Esophagus muscularis mucosa (tissue), 4 donors: Measurements from ENCODE around the gene FOS. TPM values are rescaled to one million over a fixed set of nuclear protein-coding genes. Genes with fewer than 3 reads are reported as not detected.
A peak's percentile ranks its signal among the peaks of the same experiment; 100 is the strongest.

Experiments used
- DNase-seq: peaks from one replicate; pipeline ENCODE4 v3.0.0-alpha.2; 2017; ENCODE audit errors: extremely low spot score
- H3K27ac ChIP-seq, 4 donors: fragments of 200-600 bp; sonication (generic); replicated peaks in 1 of 4; 1 replicate in 3 of 4; 2 replicates in 1 of 4; pipeline ENCODE4 v1.5.1; 2016 to 2019; ENCODE audit warnings: mild to moderate bottlenecking in 1 of 4
- H3K27me3 ChIP-seq, 4 donors: fragments of 200-600 bp; sonication (generic); one replicate each; pipeline versions ENCODE4 v1.5.1 to v1.6.0; 2016 to 2019
- H3K36me3 ChIP-seq, 4 donors: fragments of 200-600 bp; sonication (generic); one replicate each; pipeline ENCODE4 v1.5.1; 2016 to 2019
- H3K4me1 ChIP-seq, 4 donors: fragments of 200-600 bp; sonication (generic); one replicate each; pipeline ENCODE4 v1.5.1; 2016 to 2019
- H3K4me3 ChIP-seq, 4 donors: fragments of 200-600 bp; sonication (generic); 1 replicate in 2 of 4; 2 replicates in 2 of 4; pipeline ENCODE4 v1.5.1; 2016 to 2019; ENCODE audit warnings: mild to moderate bottlenecking in 4 of 4, moderate library complexity in 1 of 4
- H3K9me3 ChIP-seq, 4 donors: fragments of 200-600 bp; sonication (generic); 1 replicate in 3 of 4; 2 replicates in 1 of 4; pipeline ENCODE4 v1.5.1; 2016 to 2019
- EP300 ChIP-seq: sonication (generic); formaldehyde crosslinking; IDR thresholded peaks from one replicate; pipeline ENCODE4 v1.6.1; 2017; ENCODE audit warnings: antibody characterized with exemption
- POLR2A ChIP-seq: fragments of 450-650 bp; IDR thresholded peaks from one replicate; pipeline ENCODE4 v1.6.1; 2017; ENCODE audit warnings: antibody characterized with exemption, moderate library complexity, mild to moderate bottlenecking, low read depth
- POLR2AphosphoS5 ChIP-seq, 2 donors: sonication (generic); formaldehyde crosslinking; IDR thresholded peaks; one replicate each; pipeline ENCODE4 v1.6.1; 2017; ENCODE audit warnings: antibody characterized with exemption in 2 of 2
- WGBS: methylation state at CpG from one replicate; pipeline ENCODE4 v1.1.5; 2018; 5-methylcytosine and 5-hydroxymethylcytosine counted together
- intact Hi-C: fragments of 100-400 bp; cut with DNase I; formaldehyde crosslinking; loops from one replicate; pipeline ENCODE4 v1.15.1; 2023
- total RNA-seq, 4 donors: library from RNA; depleted of rRNA; stranded (reverse); fragments of >200 nt; gene quantifications; one replicate each; pipeline versions ENCODE4 v1.1.0 to v1.2.1, GENCODE V29; 2016
- TF ChIP-seq, protein P1 (sequence below), 3 experiments: fragments of 200-600 bp in 2 of 3; fragments of 450-650 bp in 1 of 3; sonication (generic) in 2 of 3; IDR thresholded peaks; one replicate each; pipeline ENCODE4 v1.5.1; 2017 to 2019; ENCODE audit warnings: antibody characterized with exemption in 3 of 3, mild to moderate bottlenecking in 2 of 3, moderate library complexity in 1 of 3

The FOS gene
- total RNA-seq, 4 donors from 2014 or later: 68.6 to 695 (median 143) TPM

DNA sequence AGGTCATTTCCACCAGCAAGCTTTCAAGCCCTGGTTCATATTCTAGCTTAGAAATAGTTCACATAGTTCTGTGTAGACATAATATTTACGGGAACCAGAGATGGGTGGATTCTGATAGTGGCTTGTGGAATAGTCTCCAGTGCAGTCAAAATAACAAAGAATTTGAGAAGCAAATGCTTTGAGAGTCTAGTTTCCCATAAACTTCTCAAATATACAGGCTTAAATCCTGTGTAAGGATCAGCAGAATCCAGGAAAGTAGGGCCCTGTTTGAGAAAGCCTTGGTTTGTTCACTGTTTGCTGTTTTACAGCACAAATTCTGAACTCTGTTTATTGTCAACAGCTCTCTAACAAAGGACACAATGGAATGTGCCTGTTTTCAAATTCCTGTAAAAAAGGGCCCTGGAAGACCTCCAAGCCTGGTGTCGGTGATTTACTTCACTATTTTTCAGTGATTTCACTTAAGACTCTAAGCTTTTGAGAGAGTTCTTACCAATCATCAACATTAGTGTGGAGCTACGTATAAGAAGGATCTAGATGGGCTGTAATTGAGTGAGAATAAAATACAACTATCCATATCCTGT is 11.4 kb upstream of the FOS start:
- no peaks in the 10 kb centered on the region for H3K27me3 ChIP-seq
- H3K27ac ChIP-seq: peak overlapping the region; percentile 64 to 79 (median 73)
- no peaks in the 10 kb centered on the region for H3K9me3 ChIP-seq
- DNase-seq: no peak
- peaks cover 17 to 22% (median 19%) of the 10 kb centered on the region in 4 donors for H3K4me1 ChIP-seq
- TF ChIP-seq, protein P1, sequence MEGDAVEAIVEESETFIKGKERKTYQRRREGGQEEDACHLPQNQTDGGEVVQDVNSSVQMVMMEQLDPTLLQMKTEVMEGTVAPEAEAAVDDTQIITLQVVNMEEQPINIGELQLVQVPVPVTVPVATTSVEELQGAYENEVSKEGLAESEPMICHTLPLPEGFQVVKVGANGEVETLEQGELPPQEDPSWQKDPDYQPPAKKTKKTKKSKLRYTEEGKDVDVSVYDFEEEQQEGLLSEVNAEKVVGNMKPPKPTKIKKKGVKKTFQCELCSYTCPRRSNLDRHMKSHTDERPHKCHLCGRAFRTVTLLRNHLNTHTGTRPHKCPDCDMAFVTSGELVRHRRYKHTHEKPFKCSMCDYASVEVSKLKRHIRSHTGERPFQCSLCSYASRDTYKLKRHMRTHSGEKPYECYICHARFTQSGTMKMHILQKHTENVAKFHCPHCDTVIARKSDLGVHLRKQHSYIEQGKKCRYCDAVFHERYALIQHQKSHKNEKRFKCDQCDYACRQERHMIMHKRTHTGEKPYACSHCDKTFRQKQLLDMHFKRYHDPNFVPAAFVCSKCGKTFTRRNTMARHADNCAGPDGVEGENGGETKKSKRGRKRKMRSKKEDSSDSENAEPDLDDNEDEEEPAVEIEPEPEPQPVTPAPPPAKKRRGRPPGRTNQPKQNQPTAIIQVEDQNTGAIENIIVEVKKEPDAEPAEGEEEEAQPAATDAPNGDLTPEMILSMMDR (IDR thresholded peaks at IDR 0.05): no peak
- TF ChIP-seq POLR2AphosphoS5 (IDR thresholded peaks at IDR 0.05) (peak in 1 of 2 donors; percentile 20), EP300 (peak; percentile 54)
- H3K36me3 ChIP-seq: no peaks in the 10 kb centered on the region
- 47% methylated on average over 3 of the region's 3 CpGs for WGBS
- no peak overlapping the region for H3K4me3 ChIP-seq
- intact Hi-C loops: no loop called here

DNA sequence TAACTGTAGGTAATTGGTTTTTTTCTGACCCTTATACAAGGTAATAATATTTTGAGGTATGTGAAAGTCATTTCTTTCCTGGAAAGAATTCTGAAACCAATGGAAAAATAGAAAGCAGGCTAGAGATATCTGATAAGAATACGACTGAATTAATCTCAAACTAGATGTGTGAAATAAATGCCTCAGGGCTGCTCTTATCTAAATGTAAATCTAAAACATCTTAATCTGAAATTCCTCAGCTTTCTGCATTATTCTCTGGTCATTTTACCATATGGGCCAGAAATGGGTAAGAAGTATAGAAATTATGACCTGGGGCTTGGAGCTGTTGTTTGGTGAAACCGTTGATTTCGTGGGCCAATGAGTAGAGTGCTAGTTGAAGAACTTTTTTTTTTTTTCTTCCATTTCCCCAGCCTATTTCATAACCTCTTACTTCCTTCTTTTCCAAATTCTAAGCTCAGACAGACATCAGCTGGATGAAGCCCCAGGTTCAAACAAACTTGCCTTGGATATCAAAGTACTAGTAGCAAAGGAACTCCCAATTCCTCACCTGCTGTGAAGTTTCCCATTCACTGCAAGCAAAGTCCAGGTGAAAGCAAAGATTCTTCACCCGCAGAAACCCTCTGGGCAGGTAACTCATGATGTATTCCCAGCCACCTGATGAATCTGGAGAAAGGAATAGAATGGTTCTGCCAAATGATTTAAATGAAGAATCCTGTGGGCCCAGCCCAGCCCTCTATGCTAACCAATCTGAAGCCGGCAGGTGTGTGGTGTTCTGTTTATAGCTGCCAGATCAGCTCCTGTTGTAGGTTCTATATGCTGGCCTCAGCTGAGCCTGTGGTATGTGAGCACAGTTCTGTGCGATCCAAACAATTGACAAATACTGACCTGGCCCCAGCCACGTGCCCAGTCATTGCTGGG is 9.7 kb upstream of the FOS start:
- H3K4me3 ChIP-seq: no peak overlapping the region
- TF ChIP-seq POLR2A (no peak), POLR2AphosphoS5 (IDR thresholded peaks at IDR 0.05) (no peak), EP300 (no peak)
- TF ChIP-seq, protein P1 (IDR thresholded peaks at IDR 0.05): no peak
- peaks cover 22 to 35% (median 32%) of the 10 kb centered on the region in 4 donors for H3K4me1 ChIP-seq
- DNase-seq: no peak
- no peaks in the 10 kb centered on the region for H3K36me3 ChIP-seq
- H3K27ac ChIP-seq: no peak overlapping the region
- 88% methylated on average over 7 of the region's 7 CpGs for WGBS
- H3K27me3 ChIP-seq: no peaks in the 10 kb centered on the region
- H3K9me3 ChIP-seq: no peaks in the 10 kb centered on the region
- intact Hi-C loops: no loop called here

DNA sequence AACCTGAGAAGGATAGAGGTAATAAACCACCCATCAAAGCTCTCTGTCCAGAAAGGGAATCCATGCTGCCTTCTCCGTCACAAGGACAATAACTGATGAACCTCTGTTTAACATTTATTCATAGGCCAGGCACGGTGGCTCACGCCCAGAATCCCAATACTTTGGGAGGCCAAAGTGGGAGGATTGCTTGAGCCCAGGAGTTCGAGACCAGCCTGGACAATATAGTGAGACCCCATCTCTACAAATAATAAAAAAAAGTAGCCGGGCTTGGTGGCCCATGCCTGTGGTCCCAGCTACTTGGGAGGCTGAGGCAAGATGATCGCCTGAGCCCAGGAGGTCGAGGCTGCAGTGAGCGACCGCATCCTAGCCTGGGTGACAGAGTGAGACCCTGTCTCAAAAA is 7.1 kb upstream of the FOS start:
- H3K4me3 ChIP-seq: no peak overlapping the region
- H3K36me3 ChIP-seq: no peaks in the 10 kb centered on the region
- H3K27ac ChIP-seq: no peak overlapping the region
- intact Hi-C loops: no loop called here
- TF ChIP-seq, protein P1 (IDR thresholded peaks at IDR 0.05): no peak
- TF ChIP-seq EP300 (no peak), POLR2A (no peak), POLR2AphosphoS5 (IDR thresholded peaks at IDR 0.05) (no peak)
- H3K27me3 ChIP-seq: no peaks in the 10 kb centered on the region
- whole genome bisulfite sequencing: 97% methylated on average over 9 of the region's 9 CpGs
- DNase-seq: no peak
- H3K9me3 ChIP-seq: no peaks in the 10 kb centered on the region
- H3K4me1 ChIP-seq: peaks cover 28 to 53% (median 46%) of the 10 kb centered on the region in 4 donors

DNA sequence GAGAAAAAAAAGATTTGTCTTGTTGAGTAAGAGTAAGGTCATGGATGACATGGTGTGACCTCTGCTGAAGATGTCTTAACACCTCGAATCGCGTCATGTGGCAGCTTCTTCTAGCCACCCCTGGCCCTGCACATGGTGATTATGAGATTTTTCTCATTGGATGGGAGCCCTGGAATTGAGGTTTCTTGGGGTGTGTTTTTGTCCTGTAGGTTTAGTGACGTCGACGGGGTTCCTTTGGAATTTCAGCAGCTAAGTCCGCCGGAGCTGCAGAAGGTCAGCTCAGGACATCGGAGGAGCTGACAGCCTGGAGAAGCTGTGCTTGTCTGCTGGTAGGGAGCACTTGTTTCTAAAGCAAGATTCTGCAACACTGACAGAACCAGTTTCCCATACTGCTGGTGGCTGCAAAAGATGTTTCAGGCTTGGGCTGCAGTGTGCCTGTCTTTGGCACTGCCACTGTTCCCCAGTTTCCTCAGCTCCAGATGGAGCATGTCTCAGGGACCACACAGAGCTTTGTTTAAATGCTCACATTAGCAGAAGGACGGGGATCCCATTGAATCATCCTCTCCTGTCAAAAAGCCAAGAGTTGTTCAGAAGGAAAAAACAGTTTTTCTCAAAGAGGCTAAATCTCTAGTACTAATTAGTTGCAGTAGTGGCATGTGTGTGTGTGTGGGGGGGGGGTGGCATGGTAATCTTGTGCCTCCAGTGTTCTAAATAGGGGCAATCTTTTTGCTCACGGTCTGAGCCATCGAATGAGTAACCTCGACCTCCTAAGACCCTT is 5.2 kb upstream of the FOS start:
- intact Hi-C loops: no loop called here
- TF ChIP-seq EP300 (no peak), POLR2AphosphoS5 (IDR thresholded peaks at IDR 0.05) (peak in 1 of 2 donors; percentile 58)
- Histone ChIP-seq H3K9me3 (no peaks in the 10 kb centered on the region), H3K27me3 (no peaks in the 10 kb centered on the region), H3K4me1 (peaks cover 15 to 48% (median 43%) of the 10 kb centered on the region in 4 donors), H3K36me3 (no peaks in the 10 kb centered on the region), H3K27ac (peak overlapping the region; percentile 43 to 99 (median 50)), H3K4me3 (no peak overlapping the region)
- no peak for DNase-seq
- 47% methylated on average over 13 of the region's 13 CpGs for WGBS
